HEK293 (cell line): ENCODE data around the gene RANBP3L.

ENCODE experiments used
- CTCF ChIA-PET: fragments of 350-600 bp; formaldehyde crosslinking; extraction: SDS; loops from one replicate; lab custom pipeline; 2021; ENCODE audit warnings: antibody characterized with exemption; lab: Yijun Ruan, JAX
- POLR2A ChIA-PET: fragments of 300-600 bp; formaldehyde crosslinking; extraction: SDS; loops from one replicate; lab custom pipeline; 2020; ENCODE audit warnings: antibody characterized with exemption, inconsistent platforms; lab: Yijun Ruan, JAX
- H3K27ac ChIP-seq: fragments of 200-500 bp; sonication (Bioruptor generic); 2 replicates; pipeline ENCODE4 v1.5.1; 2014; ENCODE audit warnings: low read depth, low read length, control low read depth, inconsistent platforms; ENCODE audit errors: extremely low read depth
- H3K36me3 ChIP-seq, 2 experiments: fragments of 200-500 bp in 1 of 2; sonication (Bioruptor generic) in 1 of 2; 1 replicate in 1 of 2; 2 replicates in 1 of 2; pipeline ENCODE4 v1.5.1; 2014 to 2017; ENCODE audit warnings: inconsistent platforms in 2 of 2, low read length in 2 of 2; ENCODE audit not compliant: control insufficient read depth in 2 of 2, insufficient read depth in 1 of 2
- H3K4me1 ChIP-seq: fragments of 200-500 bp; sonication (Bioruptor generic); 2 replicates; pipeline ENCODE4 v1.5.1; 2014; ENCODE audit warnings: mild to moderate bottlenecking, low read length, inconsistent platforms; ENCODE audit not compliant: control insufficient read depth, insufficient read depth
- H3K4me3 ChIP-seq: 2 replicates; pipeline ENCODE4 v1.5.1; 2011; ENCODE audit warnings: low read depth, mild to moderate bottlenecking, control low read depth, low read length, moderate library complexity
- H3K9me3 ChIP-seq: fragments of 200-500 bp; sonication (Bioruptor generic); 2 replicates; pipeline ENCODE4 v1.5.1; 2014; ENCODE audit warnings: low read depth, low read length, inconsistent platforms; ENCODE audit not compliant: control insufficient read depth, insufficient read depth
- GLI4 ChIP-seq: fragments of 450-650 bp; formaldehyde crosslinking; IDR thresholded peaks from 2 replicates; pipeline ENCODE4 v1.5.1; 2016; ENCODE audit warnings: missing biosample characterization, missing genetic modification characterization
- HOXA7 ChIP-seq: sonication (generic); formaldehyde crosslinking; IDR thresholded peaks from 2 replicates; pipeline ENCODE4 v1.8.1; 2022; ENCODE audit warnings: missing genetic modification reagents, borderline replicate concordance
- HOXD13 ChIP-seq: sonication (generic); formaldehyde crosslinking; IDR thresholded peaks from 2 replicates; pipeline ENCODE4 v1.8.0; 2022; ENCODE audit warnings: missing genetic modification reagents, borderline replicate concordance
- KLF10 ChIP-seq: fragments of 450-650 bp; IDR thresholded peaks from 2 replicates; pipeline ENCODE4 v1.5.1; 2018; ENCODE audit warnings: missing biosample characterization, mild to moderate bottlenecking, missing genetic modification characterization
- MZF1 ChIP-seq: fragments of 450-650 bp; formaldehyde crosslinking; IDR thresholded peaks from 2 replicates; pipeline ENCODE4 v1.5.1; 2017; ENCODE audit warnings: missing biosample characterization, missing genetic modification characterization, borderline replicate concordance
- OSR2 ChIP-seq: fragments of 450-650 bp; formaldehyde crosslinking; IDR thresholded peaks from 2 replicates; pipeline ENCODE4 v1.5.1; 2016; ENCODE audit warnings: missing biosample characterization, missing genetic modification characterization
- RBAK ChIP-seq: fragments of 450-650 bp; formaldehyde crosslinking; IDR thresholded peaks from 2 replicates; pipeline ENCODE4 v1.5.1; 2016; ENCODE audit warnings: missing biosample characterization, missing genetic modification characterization
- ZBTB7A ChIP-seq: fragments of 450-650 bp; formaldehyde crosslinking; IDR thresholded peaks from 2 replicates; pipeline ENCODE4 v1.5.1; 2016; ENCODE audit warnings: low read depth, missing biosample characterization, missing genetic modification characterization
- ZFP41 ChIP-seq: fragments of 450-650 bp; formaldehyde crosslinking; IDR thresholded peaks from 2 replicates; pipeline ENCODE4 v1.5.1; 2016; ENCODE audit warnings: missing biosample characterization, missing genetic modification characterization, borderline replicate concordance
- ZNF157 ChIP-seq: fragments of 450-650 bp; formaldehyde crosslinking; IDR thresholded peaks from 2 replicates; pipeline ENCODE4 v1.5.1; 2016; ENCODE audit warnings: missing biosample characterization, missing genetic modification characterization
- ZNF223 ChIP-seq: fragments of 450-650 bp; formaldehyde crosslinking; IDR thresholded peaks from 2 replicates; pipeline ENCODE4 v1.5.1; 2016; ENCODE audit warnings: missing biosample characterization, missing genetic modification characterization
- ZNF311 ChIP-seq: fragments of 450-650 bp; formaldehyde crosslinking; IDR thresholded peaks from 2 replicates; pipeline ENCODE4 v1.5.1; 2017; ENCODE audit warnings: missing biosample characterization, missing genetic modification characterization, borderline replicate concordance
- ZNF548 ChIP-seq: fragments of 450-650 bp; formaldehyde crosslinking; IDR thresholded peaks from 2 replicates; pipeline ENCODE4 v1.5.1; 2016; ENCODE audit warnings: missing biosample characterization, missing genetic modification characterization
- ZNF555 ChIP-seq: fragments of 450-650 bp; formaldehyde crosslinking; conservative IDR thresholded peaks from 2 replicates; pipeline ENCODE4 v1.5.1; 2017; ENCODE audit warnings: missing biosample characterization, mild to moderate bottlenecking, missing genetic modification characterization, inconsistent platforms
- ZNF561 ChIP-seq: fragments of 450-650 bp; IDR thresholded peaks from 2 replicates; pipeline ENCODE4 v1.5.1; 2018; ENCODE audit warnings: missing biosample characterization, missing genetic modification characterization, borderline replicate concordance
- ZNF610 ChIP-seq: fragments of 450-650 bp; formaldehyde crosslinking; IDR thresholded peaks from 2 replicates; pipeline ENCODE4 v1.5.1; 2016; ENCODE audit warnings: missing biosample characterization, missing genetic modification characterization, borderline replicate concordance
- ZNF629 ChIP-seq: fragments of 450-650 bp; formaldehyde crosslinking; IDR thresholded peaks from 2 replicates; pipeline ENCODE4 v1.5.1; 2017; ENCODE audit warnings: missing biosample characterization, missing genetic modification characterization
- ZNF639 ChIP-seq: fragments of 450-650 bp; formaldehyde crosslinking; IDR thresholded peaks from 2 replicates; pipeline ENCODE4 v1.5.1; 2016; ENCODE audit warnings: missing biosample characterization, missing genetic modification characterization
- ZNF76 ChIP-seq: fragments of 450-650 bp; formaldehyde crosslinking; IDR thresholded peaks from 2 replicates; pipeline ENCODE4; 2016; ENCODE audit warnings: low read depth, missing biosample characterization, missing genetic modification characterization, borderline replicate concordance
- ZNF830 ChIP-seq: fragments of 450-650 bp; IDR thresholded peaks from 2 replicates; pipeline ENCODE4 v1.5.0; 2018; ENCODE audit warnings: missing biosample characterization, missing genetic modification characterization, low read depth, mild to moderate bottlenecking, moderate library complexity
- ZXDB ChIP-seq: fragments of 450-650 bp; formaldehyde crosslinking; IDR thresholded peaks from 2 replicates; pipeline ENCODE4 v1.5.1; 2016; ENCODE audit warnings: missing biosample characterization, missing genetic modification characterization
- TF ChIP-seq, protein P1 (sequence below): fragments of 450-650 bp; IDR thresholded peaks from 2 replicates; pipeline ENCODE4 v1.5.1; 2018; ENCODE audit warnings: missing biosample characterization, missing genetic modification characterization
- TF ChIP-seq, protein P2 (sequence below): fragments of 450-650 bp; formaldehyde crosslinking; IDR thresholded peaks from 2 replicates; pipeline ENCODE4 v1.5.1; 2016; ENCODE audit warnings: missing biosample characterization, missing genetic modification characterization
- TF ChIP-seq, protein P3 (sequence below): fragments of 450-650 bp; formaldehyde crosslinking; IDR thresholded peaks from 2 replicates; pipeline ENCODE4 v1.5.1; 2016; ENCODE audit warnings: missing biosample characterization, missing genetic modification characterization
- TF ChIP-seq, protein P4 (sequence below): fragments of 450-650 bp; formaldehyde crosslinking; IDR thresholded peaks from 2 replicates; pipeline ENCODE4 v1.5.1; 2016; ENCODE audit warnings: missing biosample characterization, missing genetic modification characterization, borderline replicate concordance

The RANBP3L gene

DNA sequence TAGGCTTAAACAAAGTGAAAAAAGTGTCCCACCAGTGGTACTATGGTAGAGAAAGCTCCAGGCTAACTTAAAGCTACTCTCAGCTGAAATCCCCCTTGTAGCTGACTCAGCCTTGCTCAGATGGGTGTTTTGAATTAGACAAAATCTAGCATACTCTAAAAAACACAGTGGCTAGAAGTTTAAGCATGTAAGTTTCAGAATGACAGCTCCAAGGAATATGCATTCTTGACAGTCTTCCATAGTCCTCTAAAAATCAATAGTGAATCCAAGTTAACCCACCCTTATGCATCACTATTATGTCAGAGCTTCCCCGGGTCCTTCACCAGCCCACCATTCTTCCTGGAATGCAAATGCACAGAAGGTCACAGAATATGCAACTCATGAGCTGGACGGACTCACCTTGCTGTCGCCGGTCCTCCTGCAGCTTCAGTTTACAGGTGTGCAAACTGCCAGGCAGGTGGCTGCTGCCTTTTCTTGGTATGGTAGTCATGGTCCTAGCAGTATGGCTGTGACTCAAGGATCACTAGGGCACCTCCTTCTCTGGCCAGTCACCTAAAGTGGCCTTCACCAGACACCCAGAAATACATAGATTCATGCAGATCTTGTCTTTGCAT, 668 bp downstream of the RANBP3L start:
- TF ChIP-seq ZNF548 (tag by site-specific recombination) (no peak), HOXD13 (CRISPR knock-in tag) (no peak), KLF10 (tag by site-specific recombination) (no peak), ZNF76 (tag by site-specific recombination) (no peak), ZNF629 (tag by site-specific recombination) (no peak), HOXA7 (CRISPR knock-in tag) (no peak), ZNF639 (tag by site-specific recombination) (no peak), ZFP41 (tag by site-specific recombination) (no peak), ZNF223 (no peak), ZNF311 (tag by site-specific recombination) (no peak), ZBTB7A (tag by site-specific recombination) (no peak), RBAK (no peak), ZNF830 (tag by site-specific recombination) (no peak), ZNF555 (tag by site-specific recombination) (no peak), ZNF157 (tag by site-specific recombination) (0 out of 2 replicates have a peak, but pooled peaks have one; percentile 33), OSR2 (no peak), GLI4 (tag by site-specific recombination) (no peak), ZNF610 (tag by site-specific recombination) (no peak), MZF1 (tag by site-specific recombination) (peak; percentile 13; the same call in 1 of the 2 replicates), ZNF561 (tag by site-specific recombination) (no peak), ZXDB (0 out of 2 replicates have a peak, but pooled peaks have one; percentile 8)
- TF ChIP-seq, protein P1, sequence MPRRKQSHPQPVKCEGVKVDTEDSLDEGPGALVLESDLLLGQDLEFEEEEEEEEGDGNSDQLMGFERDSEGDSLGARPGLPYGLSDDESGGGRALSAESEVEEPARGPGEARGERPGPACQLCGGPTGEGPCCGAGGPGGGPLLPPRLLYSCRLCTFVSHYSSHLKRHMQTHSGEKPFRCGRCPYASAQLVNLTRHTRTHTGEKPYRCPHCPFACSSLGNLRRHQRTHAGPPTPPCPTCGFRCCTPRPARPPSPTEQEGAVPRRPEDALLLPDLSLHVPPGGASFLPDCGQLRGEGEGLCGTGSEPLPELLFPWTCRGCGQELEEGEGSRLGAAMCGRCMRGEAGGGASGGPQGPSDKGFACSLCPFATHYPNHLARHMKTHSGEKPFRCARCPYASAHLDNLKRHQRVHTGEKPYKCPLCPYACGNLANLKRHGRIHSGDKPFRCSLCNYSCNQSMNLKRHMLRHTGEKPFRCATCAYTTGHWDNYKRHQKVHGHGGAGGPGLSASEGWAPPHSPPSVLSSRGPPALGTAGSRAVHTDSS (tag by site-specific recombination): no peak
- TF ChIP-seq, protein P2, sequence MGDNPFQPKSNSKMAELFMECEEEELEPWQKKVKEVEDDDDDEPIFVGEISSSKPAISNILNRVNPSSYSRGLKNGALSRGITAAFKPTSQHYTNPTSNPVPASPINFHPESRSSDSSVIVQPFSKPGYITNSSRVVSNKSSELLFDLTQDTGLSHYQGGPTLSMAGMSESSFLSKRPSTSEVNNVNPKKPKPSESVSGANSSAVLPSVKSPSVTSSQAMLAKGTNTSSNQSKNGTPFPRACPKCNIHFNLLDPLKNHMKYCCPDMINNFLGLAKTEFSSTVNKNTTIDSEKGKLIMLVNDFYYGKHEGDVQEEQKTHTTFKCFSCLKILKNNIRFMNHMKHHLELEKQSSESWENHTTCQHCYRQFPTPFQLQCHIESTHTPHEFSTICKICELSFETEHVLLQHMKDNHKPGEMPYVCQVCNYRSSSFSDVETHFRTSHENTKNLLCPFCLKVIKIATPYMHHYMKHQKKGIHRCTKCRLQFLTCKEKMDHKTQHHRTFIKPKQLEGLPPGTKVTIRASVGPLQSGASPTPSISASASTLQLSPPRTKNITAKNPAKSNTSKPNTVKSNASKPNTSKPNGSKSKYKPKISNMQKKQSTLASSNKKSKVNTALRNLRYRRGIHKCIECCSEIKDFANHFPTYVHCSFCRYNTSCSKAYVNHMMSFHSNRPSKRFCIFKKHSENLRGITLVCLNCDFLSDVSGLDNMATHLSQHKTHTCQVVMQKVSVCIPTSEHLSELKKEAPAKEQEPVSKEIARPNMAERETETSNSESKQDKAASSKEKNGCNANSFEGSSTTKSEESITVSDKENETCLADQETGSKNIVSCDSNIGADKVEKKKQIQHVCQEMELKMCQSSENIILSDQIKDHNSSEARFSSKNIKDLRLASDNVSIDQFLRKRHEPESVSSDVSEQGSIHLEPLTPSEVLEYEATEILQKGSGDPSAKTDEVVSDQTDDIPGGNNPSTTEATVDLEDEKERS (tag by site-specific recombination): no peak
- TF ChIP-seq, protein P3, sequence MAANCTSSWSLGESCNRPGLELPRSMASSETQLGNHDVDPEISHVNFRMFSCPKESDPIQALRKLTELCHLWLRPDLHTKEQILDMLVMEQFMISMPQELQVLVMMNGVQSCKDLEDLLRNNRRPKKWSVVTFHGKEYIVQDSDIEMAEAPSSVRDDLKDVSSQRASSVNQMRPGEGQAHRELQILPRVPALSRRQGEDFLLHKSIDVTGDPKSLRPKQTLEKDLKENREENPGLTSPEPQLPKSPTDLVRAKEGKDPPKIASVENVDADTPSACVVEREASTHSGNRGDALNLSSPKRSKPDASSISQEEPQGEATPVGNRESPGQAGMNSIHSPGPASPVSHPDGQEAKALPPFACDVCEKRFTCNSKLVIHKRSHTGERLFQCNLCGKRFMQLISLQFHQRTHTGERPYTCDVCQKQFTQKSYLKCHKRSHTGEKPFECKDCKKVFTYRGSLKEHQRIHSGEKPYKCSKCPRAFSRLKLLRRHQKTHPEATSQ: no peak
- TF ChIP-seq, protein P4, sequence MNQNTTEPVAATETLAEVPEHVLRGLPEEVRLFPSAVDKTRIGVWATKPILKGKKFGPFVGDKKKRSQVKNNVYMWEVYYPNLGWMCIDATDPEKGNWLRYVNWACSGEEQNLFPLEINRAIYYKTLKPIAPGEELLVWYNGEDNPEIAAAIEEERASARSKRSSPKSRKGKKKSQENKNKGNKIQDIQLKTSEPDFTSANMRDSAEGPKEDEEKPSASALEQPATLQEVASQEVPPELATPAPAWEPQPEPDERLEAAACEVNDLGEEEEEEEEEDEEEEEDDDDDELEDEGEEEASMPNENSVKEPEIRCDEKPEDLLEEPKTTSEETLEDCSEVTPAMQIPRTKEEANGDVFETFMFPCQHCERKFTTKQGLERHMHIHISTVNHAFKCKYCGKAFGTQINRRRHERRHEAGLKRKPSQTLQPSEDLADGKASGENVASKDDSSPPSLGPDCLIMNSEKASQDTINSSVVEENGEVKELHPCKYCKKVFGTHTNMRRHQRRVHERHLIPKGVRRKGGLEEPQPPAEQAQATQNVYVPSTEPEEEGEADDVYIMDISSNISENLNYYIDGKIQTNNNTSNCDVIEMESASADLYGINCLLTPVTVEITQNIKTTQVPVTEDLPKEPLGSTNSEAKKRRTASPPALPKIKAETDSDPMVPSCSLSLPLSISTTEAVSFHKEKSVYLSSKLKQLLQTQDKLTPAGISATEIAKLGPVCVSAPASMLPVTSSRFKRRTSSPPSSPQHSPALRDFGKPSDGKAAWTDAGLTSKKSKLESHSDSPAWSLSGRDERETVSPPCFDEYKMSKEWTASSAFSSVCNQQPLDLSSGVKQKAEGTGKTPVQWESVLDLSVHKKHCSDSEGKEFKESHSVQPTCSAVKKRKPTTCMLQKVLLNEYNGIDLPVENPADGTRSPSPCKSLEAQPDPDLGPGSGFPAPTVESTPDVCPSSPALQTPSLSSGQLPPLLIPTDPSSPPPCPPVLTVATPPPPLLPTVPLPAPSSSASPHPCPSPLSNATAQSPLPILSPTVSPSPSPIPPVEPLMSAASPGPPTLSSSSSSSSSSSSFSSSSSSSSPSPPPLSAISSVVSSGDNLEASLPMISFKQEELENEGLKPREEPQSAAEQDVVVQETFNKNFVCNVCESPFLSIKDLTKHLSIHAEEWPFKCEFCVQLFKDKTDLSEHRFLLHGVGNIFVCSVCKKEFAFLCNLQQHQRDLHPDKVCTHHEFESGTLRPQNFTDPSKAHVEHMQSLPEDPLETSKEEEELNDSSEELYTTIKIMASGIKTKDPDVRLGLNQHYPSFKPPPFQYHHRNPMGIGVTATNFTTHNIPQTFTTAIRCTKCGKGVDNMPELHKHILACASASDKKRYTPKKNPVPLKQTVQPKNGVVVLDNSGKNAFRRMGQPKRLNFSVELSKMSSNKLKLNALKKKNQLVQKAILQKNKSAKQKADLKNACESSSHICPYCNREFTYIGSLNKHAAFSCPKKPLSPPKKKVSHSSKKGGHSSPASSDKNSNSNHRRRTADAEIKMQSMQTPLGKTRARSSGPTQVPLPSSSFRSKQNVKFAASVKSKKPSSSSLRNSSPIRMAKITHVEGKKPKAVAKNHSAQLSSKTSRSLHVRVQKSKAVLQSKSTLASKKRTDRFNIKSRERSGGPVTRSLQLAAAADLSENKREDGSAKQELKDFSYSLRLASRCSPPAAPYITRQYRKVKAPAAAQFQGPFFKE (tag by site-specific recombination): no peak
- Histone ChIP-seq H3K4me1 (peaks cover 25% of the 10 kb centered on the region), H3K36me3 (no peaks in the 10 kb centered on the region), H3K9me3 (no peaks in the 10 kb centered on the region), H3K4me3 (no peak overlapping the region), H3K27ac (peak overlapping the region; percentile 77; the same call in 1 of the 2 replicates)
- CTCF ChIA-PET: interaction anchor here (1.2 to 3.3 kb wide), 9 partner anchors 10 to 395 kb away, joined by 3 to 20 read pairs (median 6); partner anchors contain the start of gene NADK2
- POLR2A ChIA-PET: no interaction called here
